M059J (cell line): ENCODE results near the gene ACAD8. TPM values are rescaled to one million over a fixed set of nuclear protein-coding genes. Genes with fewer than 3 reads are reported as not detected.
"Not testable (repeated sequence)": the region's sequence is repeated elsewhere in the genome, so short reads cannot be mapped to it uniquely, and the experiment has no call there.

Source experiments
- DNase-seq: peaks from one replicate; pipeline ENCODE4 v3.0.0-alpha.2; 2012; ENCODE audit warnings: low read depth
- total RNA-seq: library from RNA; depleted of rRNA; stranded (reverse); fragments of >200 nt; shearing (Covaris generic); gene quantifications from 2 replicates; pipeline ENCODE4 v1.2.3, GENCODE V29; 2014

Gene ACAD8
- total RNA-seq, 1 experiment from 2014 or later = 12.0 TPM

DNA sequence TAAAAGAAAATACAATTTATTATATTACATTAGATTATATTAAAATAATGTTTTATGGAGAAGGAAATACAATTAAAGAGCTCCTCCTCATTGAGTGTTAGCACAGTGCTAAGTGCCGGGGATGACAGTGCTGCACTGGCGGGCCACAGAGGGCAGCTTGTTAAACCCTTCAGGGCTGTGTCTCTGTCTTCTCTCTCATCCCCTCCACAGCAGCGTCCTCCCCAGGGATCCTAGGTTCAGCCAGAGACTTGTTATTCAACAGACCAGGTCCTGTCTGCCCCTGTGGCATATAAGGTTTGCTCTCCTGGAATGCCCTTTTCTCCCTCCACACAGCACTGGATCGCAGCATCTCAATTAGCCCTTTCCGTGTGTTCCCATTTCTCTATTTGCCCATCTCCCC, 14.4 kb upstream of the ACAD8 start:
- DNase-seq = no peak

DNA sequence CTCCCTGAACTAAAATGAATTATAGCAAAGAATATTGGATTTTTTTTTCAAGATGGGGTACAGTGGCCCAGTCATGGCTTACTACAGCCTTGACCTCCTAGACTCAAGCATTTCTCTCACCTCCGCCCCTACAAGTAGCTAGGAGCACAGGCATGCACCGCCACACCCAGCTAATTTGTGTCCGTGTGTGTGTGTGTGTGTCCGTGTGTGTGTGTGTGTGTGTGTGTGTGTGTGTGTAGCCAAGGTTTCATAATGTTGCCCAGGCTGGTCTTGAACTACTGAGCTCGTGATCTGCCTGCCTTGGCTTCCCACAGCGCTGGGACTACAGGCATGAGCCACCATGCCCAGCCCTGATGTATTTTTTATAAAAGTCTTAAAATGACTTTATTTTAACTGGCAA, 12.8 kb upstream of the ACAD8 start:
- no peak for DNase-seq

DNA sequence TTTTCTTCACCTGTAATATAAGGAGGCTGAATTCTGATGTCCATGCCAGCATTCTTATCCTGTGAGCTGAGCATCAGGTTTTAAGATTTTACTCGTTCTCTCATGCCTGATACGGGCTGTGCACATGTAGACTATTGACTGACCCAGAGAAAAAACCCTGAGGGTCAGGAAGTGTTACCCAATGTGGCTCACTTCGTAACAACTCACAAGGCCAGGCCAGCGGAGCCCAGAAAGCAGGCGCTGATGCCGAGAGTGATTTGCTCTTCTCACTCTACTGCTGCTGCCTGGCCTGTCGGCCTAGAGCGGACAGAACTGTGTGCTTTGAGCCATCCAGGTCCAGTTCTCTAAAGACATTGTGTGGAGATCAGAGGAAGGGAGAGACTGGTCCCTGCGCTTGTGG, 11.0 kb upstream of the ACAD8 start:
- DNase-seq = no peak

DNA sequence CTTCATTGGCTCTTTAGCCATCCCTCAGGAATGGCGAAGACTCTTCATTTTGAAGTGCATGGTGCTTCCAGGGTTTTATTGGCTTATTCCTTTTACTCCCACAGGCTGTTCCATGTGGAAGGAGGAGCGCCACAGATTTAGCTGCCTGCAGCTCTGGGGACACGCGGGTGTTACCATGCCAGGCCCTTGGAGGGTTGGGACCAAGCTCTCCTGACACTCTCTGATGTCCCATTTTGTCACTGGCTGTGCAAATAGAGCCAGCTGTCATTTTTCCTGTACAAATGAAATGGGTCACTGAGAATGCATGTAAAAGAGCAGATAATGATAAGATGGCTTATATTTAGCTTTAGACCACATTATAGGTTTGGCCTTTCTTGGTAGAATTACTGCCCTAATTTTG, 9.5 kb upstream of the ACAD8 start:
- no peak for DNase-seq

DNA sequence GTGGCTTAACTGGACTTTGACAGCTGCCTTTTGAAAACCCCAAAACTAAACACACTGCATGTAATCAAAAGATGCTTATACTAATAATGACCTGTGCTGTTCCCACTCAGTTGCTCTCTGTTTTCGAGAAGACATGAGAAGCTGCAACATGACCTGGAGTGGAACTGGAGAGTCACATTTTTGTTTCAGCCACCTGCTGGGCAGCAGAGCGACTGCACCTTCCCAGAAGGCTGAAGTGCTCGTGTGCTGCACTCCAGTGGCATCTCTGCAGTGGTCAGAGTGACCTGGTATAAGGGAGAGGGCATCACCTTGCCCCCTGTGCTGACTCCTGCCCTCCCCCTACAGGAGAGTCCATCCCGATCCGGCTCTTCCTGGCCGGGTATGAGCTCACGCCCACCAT, 8.8 kb upstream of the ACAD8 start:
- DNase-seq = no peak

DNA sequence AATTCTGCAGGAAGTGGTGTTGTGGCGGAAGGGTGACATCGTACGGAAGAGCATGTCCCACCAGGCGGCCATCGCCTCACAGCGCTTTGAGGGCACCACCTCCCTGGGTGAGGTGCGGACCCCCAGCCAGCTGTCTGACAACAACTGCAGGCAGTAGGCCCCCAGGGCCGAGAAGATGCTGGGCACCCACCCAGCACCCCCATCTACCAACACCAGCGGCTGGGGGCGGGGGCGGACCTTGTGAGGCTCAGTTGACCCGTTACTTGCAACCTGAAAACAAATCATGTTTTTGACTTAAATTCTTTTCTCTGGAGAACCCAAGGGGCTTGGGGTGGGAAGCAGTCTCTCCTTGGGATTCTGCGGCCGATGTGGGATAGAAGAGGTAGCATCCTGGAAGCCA, 7.9 kb upstream of the ACAD8 start:
- no peak for DNase-seq

DNA sequence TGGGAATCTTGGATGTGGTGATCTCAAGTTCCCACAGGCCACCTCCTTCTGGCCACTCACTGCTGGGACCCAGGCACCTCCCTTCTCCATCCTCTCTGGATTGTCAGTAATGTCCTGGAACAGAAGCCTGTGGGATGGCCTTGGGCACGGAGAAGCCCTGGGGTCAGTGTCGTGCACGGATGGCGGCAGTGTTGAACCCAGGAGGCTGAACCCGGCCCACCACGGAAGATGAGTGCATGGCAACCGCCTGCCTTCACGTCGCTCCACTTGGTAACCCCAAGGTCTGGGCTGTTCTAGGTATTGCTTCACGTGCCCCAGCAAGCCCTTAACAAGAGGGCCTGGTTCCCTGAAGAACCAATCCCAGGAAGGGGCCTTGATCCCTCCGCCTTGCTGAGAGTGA, 7.3 kb upstream of the ACAD8 start:
- DNase-seq = no peak

DNA sequence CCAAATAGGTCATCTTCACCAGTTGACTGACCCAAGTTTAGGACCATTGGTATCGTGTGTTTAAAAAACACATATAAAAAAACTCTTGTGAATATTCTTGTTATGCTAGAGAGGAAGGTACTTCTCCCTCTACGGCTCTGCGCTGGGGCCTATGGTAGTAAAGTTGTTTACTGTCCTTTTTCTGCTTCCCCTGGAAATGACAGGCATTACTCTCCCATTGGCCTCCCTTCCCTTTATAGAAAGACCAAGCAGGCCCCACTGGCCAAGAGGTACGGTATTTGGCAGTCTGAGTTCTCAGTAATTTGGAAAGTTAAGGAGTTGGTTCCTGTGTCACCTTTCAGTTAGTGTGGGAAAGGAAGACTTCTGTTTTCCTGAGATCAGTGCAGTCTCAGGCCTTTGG, 6.7 kb upstream of the ACAD8 start:
- DNase-seq = no peak

DNA sequence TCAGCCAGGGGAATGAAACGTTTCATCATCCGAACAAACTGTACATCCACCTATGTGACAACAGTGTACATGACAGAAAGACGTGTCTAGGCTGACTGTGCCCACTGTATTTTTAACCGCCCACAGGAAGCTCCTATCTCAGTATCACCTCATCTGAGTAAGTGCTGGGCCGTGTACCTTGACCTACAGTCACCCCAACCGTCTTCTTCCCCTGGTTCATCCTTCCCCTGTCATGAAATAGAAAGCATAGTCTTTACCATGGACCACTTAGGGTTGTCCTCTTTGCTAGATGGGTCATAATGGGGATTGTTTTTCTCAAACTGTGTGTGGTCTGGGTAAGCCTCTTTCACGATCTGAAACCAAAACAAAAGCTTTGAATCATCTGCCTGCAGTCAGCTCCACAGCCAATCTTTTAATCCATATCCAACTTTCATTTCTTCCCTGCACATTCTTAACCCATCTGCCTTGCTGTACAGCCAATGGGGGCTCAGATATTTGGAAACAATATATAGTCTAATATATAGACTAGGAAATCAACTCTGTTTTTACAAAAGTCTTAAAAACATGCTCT, 4.4 kb upstream of the ACAD8 start:
- no peak for DNase-seq

DNA sequence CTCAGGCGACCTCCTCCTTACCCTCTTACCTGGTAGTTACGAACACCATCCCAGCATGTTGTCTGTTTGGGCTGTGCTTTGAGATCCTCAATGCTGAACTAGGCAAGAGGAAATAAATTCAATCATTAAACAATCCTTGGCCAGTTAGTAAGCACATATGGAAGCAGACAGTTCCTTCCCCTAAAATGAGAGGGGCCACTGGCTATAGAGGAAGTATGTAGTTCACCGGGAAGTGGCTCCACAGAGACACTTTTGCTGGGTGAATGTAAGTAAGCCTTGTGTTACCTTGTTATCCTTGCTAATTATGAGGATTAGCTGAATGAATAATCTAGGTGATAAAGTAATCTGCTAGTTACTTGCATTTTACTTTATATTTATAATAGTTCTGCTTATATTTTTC, 3.1 kb upstream of the ACAD8 start:
- no peak for DNase-seq

DNA sequence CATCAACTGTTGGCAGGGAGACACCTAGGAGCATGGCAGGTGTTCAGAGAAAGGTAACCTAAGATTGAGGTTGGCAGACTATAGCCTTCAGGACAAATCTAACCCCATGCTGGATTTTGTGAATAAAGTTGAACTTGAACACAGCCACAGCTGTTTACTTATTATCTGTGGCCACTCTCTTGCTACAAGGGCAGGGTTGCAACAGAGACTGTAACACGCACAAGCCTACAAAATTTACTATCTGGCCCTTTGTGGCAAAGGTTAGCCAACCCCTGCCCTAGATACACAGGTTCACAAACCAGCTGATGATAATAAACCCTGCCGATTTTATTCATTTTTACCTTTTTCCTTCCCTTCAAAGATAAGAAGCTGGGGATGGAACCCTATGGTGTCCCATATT, 2.7 kb upstream of the ACAD8 start:
- DNase-seq = no peak

DNA sequence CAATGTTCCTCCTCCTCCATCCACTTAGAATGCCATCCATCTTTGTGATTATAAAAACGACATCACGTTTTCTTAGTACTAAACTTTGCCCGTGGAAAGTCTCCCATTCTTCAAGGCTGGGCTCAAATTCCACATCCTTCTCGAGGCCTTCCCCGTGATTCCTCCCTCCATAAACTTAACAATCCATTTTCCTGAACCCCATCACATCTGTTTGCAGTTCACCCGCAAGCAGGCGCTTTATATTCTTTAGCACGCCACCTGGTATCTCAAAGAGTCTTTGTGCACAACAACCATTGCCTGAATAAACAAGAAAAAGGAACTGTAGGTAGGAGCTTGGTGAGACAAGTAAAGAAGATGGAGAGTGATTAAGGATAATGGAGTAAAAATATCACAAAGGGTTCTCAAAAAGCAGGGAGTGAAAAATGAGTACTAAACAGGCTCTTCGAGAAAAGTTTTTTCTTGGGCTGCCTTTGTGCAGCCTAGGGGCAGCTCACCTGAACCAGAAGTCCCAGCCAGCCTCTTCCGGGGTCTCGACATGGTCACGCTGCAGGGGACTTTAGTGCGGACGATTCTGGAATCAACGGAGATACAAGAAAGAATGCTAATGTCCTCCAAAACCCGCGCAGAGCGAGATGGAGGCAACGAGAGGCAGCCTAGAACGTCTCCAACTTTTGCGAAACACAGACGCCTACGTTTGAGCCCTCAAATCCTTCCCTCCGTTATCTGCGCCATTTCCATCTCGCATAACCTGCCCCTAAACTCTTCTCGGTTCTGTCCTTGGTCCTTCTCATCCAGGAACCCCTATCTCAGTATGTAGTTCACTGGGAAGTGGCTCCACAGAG, 801 bp upstream of the ACAD8 start:
- DNase-seq = peak; percentile 61

DNA sequence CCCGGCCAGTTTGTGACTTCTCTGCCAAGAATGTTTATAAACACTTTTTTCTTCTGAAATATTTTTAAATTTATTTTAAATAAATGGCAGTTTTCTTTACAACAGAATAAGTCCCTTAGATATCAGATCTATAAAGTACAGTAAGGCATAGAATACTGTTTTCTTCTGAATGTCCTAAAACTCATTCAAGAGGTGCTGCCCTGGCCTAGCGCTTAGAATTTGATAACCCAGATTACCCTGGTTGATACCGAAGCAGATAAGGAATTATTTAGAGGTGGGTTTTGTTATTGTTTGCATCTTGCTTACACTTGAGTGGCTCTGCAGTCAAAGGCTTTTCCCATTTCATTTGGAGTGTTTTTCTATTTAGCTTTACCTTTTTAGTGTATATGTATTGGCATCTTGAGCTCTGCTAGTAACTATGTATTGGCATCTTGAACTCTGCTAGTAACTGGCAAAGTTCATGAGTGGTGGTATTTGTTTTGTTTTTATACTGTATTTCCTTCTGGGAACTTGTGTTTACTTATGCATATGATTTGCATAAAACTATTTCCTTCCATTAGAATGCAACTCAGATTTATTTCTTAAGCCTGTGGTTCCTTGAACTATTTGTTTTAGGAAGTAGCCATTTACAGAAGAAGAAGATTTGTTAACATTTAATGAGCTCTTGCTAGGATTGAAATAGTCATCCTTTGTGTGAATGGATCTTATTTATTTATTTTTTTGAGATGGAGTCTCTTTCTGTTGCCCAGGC, 1.2 kb downstream of the ACAD8 start:
- no peak for DNase-seq

DNA sequence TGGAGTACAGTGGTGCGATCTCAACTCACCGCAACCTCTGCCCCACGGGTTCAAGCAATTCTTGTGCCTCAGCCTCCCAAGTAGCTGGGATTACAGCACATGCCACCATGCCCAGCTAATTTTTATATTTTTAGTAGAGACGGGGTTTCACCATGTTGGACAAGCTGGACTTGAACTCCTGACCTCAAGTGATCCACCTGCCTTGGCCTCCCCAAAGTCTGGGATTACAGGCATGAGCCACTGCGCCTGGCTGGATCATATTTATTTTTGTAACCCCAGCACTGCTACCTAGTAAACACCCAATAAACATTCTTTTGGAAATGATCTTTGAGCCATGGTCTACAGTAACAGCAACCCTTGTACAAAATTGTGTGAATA, 1.8 kb downstream of the ACAD8 start:
- not testable (repeated sequence) for DNase-seq

DNA sequence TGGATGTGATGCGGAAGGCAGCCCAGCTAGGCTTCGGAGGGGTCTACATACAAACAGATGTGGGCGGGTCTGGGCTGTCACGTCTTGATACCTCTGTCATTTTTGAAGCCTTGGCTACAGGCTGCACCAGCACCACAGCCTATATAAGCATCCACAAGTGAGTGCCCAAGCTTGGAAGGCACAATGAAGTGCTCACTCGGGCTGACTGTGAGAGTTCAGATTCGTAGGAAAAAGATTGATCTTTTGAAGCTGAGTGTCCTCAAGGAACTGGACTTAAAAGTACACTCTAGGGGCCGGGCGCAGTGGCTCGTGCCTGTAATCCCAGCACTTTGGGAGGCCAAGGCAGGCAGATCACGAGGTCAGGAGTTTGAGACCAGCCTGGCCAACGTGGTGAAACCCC, 3.7 kb downstream of the ACAD8 start:
- DNase-seq = no peak

DNA sequence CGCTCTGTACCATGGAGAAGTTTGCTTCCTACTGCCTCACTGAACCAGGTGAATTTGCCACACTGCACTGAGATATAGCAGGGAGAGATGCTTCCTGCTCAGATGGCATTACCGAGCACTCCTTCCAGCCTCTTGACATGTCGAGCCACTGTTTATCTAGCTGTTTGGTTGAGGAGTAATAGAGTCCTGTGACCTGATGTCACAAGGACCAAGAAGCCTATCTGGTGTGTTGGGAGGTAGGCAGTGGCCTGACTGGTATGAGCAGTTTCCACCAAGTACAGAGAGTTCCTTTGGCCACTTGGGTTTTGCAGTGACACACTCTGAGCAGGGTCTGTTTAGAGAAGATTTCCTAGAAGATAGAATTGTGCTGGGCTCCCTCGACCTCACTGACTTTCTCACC, 5.2 kb downstream of the ACAD8 start:
- no peak for DNase-seq

DNA sequence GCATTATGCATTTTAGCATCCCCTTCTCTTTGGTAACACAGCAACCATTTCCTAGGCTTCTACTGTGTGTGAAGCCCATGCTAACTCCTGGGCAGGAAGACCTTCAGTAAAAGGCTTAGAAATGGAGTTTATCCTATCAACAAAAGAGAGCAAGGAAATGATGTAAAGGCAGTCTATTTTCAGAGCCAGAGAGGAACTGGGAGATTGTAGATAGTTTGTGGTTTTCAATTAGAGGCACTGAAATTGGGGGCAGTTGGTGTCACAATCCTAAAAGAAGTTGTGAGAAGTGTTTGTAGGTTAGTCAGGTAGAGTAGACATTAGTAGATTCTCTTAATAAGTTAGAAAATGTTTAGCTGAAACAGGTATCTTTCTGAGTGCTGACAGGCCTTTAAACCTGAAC, 7.1 kb downstream of the ACAD8 start:
- DNase-seq = no peak

DNA sequence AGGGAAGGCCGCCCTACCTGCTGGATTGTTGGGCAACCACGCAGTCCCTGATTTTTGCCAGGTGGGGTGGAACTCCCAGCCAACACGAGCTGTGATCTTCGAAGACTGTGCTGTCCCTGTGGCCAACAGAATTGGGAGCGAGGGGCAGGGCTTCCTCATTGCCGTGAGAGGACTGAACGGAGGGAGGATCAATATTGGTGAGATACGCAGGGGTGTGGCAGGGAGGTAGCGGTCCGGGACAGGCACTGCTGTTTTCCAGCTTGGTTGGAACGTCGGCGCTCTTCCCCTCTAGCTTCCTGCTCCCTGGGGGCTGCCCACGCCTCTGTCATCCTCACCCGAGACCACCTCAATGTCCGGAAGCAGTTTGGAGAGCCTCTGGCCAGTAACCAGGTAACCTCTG, 7.6 kb downstream of the ACAD8 start:
- DNase-seq = no peak

DNA sequence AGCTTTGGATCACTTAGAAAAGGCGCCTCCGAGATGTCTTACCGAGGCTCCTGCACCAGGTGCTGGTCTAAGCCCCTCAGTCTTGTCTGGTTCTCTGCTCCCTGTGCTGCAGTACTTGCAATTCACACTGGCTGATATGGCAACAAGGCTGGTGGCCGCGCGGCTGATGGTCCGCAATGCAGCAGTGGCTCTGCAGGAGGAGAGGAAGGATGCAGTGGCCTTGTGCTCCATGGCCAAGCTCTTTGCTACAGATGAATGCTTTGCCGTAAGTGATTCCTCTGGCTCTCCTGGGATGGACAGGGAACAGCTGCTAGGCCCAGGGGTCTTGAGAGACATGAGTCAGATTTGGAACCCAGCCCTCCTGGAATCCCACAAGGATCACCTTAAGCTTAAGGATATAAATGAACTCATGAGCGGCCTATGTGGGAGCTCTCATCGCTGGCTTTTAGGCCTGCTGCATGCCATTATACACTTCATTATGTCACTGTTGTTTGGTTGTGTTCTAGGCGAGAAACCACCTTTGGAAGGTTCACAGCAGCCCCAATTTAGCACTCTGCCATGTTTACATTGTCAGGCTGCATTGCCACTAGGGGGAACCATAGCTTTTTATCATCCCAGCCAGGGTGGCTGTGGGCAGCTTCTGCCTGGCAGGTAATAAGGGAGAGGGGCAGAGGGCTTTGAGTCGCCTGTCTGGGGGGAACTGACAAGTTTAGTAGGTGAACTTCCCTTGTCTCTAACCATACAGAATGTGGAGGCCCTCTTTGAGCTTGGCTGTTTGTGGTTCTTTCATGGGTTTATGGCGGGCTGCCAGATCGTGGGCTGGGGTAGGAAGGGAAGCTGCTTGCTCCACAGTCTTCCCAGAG, 8.5 kb downstream of the ACAD8 start:
- DNase-seq = peak; percentile 22

DNA sequence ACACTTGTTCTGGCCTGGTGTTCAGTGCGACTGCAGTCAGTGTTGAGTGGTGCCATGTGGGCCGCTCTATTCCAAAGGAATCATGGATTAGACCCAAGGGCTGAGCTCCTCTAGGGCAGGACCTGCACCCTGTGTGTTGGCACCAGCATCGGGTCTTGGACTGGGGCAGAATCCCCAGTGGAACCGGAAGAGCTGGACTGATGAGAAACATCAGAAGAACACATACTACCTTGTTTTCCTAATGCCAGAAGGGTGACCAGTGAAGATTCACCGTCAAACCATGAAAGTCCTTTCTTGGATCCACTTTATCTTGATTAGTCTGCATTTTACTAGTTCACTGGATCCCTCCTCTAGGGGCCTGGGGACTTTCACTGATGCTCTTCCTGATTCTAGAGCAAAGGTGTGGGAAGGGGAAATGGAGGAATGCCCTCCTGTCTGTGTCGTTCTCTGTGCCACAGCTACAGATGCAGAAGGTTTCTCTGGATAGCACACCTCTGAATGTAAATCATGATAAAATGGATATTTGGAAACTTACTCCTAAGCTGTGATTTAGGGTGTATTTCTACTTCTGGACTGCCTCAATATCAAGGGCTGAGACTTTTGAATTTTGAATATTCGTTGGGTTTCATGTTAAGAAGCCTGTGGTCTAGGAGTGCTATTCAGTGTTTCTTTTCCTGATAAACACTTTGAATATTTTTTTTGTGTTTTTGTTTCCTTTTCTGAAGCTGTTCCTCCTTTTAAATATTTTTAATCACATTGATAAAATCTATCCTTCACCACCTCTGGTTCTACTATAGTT, 11.8 kb downstream of the ACAD8 start:
- no peak for DNase-seq

DNA sequence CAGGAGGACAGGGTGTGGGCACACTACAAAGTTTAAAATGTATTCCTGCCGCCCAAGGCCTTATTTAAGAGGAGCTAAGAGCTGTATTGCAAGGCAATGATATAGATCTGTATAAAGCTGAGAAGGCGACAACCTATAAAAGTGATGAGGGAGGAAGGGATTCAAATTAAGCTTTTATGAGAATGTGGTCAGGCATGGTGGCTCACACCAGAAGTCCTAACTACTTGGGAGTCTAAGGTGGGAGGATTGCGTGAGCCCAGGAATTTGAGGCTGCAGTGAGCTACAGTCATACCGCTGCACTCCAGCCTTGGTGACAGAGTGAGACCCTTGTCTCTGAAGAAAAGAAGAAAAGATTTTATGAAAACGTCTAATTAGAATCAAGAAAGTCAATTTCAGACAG, 13.1 kb downstream of the ACAD8 start:
- DNase-seq = no peak
